BLaER1 (cell line): ENCODE results near the gene ALDH3B1.

ENCODE experiments used
- H3K27ac ChIP-seq: shearing (Covaris generic); formaldehyde crosslinking; 2 replicates; pipeline ENCODE4 v1.8.1; 2022
- H3K27me3 ChIP-seq: shearing (Covaris generic); formaldehyde crosslinking; 2 replicates; pipeline ENCODE4 v1.8.1; 2022
- H3K36me3 ChIP-seq: shearing (Covaris generic); formaldehyde crosslinking; 2 replicates; pipeline ENCODE4 v1.8.1; 2022
- H3K4me1 ChIP-seq: shearing (Covaris generic); formaldehyde crosslinking; 2 replicates; pipeline ENCODE4 v1.8.1; 2022
- H3K4me2 ChIP-seq: shearing (Covaris generic); formaldehyde crosslinking; 2 replicates; pipeline ENCODE4 v1.8.1; 2022
- H3K4me3 ChIP-seq: shearing (Covaris generic); formaldehyde crosslinking; 2 replicates; pipeline ENCODE4 v1.8.1; 2022
- H3K9ac ChIP-seq: shearing (Covaris generic); formaldehyde crosslinking; 2 replicates; pipeline ENCODE4 v1.8.1; 2022
- H3K9me3 ChIP-seq: shearing (Covaris generic); formaldehyde crosslinking; 2 replicates; pipeline ENCODE4 v1.8.1; 2022
- H4K20me1 ChIP-seq: shearing (Covaris generic); formaldehyde crosslinking; 2 replicates; pipeline ENCODE4 v1.8.1; 2022
- Cebpa-rat ChIP-seq: shearing (Covaris generic); IDR thresholded peaks from 2 replicates; pipeline ENCODE4 v1.8.1; 2022

Gene ALDH3B1

GRCh38 chr11:68074584-68075352 is 64.6 kb downstream of the ALDH3B1 start:
- H3K36me3 ChIP-seq, result peaks cover 71% of the 10 kb centered on the region

GRCh38 chr11:68076371-68077042 is 66.4 kb downstream of the ALDH3B1 start:
- H3K27ac ChIP-seq, result no peak overlapping the region
- H4K20me1 ChIP-seq, result peaks cover 39% of the 10 kb centered on the region; the same call in 1 of the 2 replicates
- H3K36me3 ChIP-seq, result peaks cover 71% of the 10 kb centered on the region

More at GRCh38 chr11:68074584-68075352, 64.6 kb downstream of the ALDH3B1 start:
- H3K4me1 ChIP-seq, result peaks cover 44% of the 10 kb centered on the region
- H3K27ac ChIP-seq, result no peak overlapping the region
- no peak overlapping the region for H3K4me3 ChIP-seq
- H3K27me3 ChIP-seq, result no peaks in the 10 kb centered on the region
- no peak overlapping the region for H3K9ac ChIP-seq
- peak; percentile 31; the same call in 1 of the 2 replicates for TF ChIP-seq Cebpa-rat
- H3K4me2 ChIP-seq, result no peak overlapping the region
- H4K20me1 ChIP-seq, result peaks cover 46% of the 10 kb centered on the region; the same call in 1 of the 2 replicates
- H3K9me3 ChIP-seq, result no peaks in the 10 kb centered on the region

GRCh38 chr11:68077617-68078582 is 67.8 kb downstream of the ALDH3B1 start:
- H3K4me1 ChIP-seq, result peaks cover 34% of the 10 kb centered on the region
- H3K9ac ChIP-seq, result no peak overlapping the region
- peaks cover 38% of the 10 kb centered on the region for H4K20me1 ChIP-seq
- H3K4me3 ChIP-seq, result no peak overlapping the region
- H3K4me2 ChIP-seq, result peak overlapping the region; percentile 69
- H3K9me3 ChIP-seq, result no peaks in the 10 kb centered on the region
- no peaks in the 10 kb centered on the region for H3K27me3 ChIP-seq
- H3K27ac ChIP-seq, result peak overlapping the region; percentile 28; the same call in 1 of the 2 replicates
- no peak for TF ChIP-seq Cebpa-rat
- H3K36me3 ChIP-seq, result peaks cover 63% of the 10 kb centered on the region

More at GRCh38 chr11:68076371-68077042, 66.4 kb downstream of the ALDH3B1 start:
- H3K4me3 ChIP-seq, result no peak overlapping the region
- no peak overlapping the region for H3K9ac ChIP-seq
- no peaks in the 10 kb centered on the region for H3K9me3 ChIP-seq
- H3K27me3 ChIP-seq, result no peaks in the 10 kb centered on the region
- 0 out of 2 replicates have a peak, but pooled peaks have one; percentile 40 for TF ChIP-seq Cebpa-rat
- H3K4me2 ChIP-seq, result no peak overlapping the region
- peaks cover 39% of the 10 kb centered on the region for H3K4me1 ChIP-seq
